DMS79 (cell line): Measurements from ENCODE around the gene MEMO1.
"Not testable (repeated sequence)": the region's sequence is repeated elsewhere in the genome, so short reads cannot be mapped to it uniquely, and the experiment has no call there.

Source experiments
- DNase-seq: peaks from one replicate; lab custom pipeline; 2025; lab: John Stamatoyannopoulos, UW

Gene MEMO1

DNA sequence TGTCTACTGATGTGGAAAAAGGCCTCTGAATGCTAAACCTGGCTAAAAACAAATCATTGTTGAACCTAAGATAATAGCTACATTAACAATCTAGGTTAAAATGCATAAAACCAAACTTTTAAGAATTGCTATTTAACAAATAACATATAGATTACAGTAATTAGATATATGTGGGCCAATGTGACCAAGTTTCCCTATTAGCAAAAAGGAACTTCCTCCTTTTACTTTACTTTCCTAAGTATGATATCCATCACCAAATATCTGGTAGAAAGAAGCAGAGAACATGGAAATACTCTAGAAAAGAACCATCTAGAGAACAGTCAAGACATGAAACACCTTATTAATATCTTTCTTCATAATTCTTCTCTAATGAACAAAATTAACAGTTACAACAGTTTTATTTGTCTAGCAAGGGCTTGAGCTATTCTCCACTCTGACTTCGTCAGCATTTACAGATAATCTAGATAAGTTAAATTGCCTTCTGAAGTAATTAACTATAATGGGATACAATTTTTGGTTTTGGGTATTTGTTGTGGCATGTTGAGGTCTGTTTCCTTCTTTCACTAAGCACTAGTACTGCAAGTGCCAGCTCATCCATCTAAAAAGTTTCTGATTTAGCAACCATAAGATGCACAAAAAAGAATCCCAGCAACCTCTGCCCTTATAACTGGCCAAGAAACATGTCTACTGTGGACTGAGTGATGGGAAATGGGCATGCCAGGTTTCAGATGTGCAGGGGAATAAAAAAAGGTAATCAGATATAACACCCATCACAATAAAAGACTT, 53.3 kb downstream of the MEMO1 start:
- DNase-seq: no peak

DNA sequence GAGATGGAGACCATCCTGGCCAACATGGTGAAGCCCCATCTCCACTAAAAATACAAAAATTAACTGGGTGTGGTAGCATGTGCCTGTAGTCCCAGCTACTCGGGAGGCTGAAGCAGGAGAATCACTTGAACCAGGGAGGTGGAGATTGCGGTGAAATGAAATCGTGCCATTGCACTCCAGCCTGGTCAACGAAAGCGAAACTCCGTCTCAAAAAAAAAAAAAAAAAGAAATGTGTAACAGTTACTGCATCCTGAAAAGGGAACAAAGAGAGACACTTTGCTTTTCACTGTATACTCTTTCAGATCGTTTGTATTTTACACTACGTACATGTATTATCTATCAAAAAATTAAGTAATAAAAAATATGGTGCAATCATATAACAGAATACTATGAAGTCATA, 53.9 kb downstream of the MEMO1 start:
- not testable (repeated sequence) for DNase-seq

DNA sequence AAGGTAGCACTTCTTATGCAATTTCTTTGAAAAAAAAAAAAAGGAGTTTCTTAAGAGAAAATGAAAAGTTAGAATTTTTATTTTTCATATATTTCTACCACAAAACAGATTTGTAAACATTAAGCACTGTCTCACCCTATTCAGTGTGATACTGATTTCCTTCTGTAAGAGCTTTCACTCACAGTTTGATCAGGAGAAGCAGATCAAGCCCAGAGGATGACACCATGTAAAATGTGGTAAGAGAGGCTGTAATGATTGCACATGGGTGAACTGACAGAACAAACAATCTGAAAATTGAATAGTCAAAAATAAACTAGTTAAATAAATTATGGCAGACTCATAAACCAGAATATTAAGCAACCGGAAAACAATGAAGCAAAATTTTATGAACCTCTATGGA, 54.5 kb downstream of the MEMO1 start:
- no peak for DNase-seq

DNA sequence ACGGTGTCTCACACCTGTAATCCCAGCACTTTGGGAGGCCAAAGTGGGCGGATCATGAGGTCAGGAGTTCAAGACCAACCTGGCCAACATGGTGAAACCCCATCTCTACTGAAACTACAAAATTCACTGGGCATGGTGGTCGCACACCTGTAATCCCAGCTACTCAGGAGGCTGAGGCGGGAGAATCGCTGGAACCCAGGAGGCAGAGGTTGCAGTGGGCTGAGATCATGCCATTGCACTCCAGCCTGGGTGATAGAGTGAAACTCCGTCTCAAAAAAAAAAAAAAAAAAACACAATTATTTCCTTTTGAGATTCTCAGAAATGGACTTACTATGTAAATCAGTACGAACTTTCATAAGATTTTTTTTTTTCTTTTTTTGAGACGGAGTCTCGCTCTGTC, 57.7 kb downstream of the MEMO1 start:
- DNase-seq: not testable (repeated sequence)

DNA sequence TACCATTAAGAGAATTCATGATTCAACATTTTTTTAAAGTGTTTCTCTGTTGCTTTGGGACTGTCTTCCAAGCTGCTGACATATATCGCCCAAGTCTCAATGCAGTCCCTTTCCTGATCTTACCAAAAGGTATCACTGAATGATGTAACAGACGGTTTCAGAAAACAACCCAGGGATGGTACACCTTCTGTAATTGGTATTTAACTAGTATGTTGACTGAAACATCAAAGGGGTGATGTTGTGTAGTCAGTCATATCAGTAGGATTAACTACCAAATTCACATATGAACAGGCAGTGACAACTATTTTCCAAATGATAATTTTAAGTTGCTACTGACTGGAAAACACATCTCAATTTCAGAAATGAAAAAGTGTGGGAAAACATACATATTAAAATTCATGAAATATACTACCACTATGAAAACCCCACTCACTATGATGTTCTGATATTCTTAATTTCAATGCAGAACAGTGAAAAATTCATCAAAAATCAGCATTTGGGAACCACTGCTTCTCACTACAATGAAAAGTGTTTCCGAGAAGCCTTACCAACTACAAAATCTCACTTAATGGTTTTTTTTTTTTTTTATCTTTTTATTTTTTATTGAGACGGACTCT, 59.8 kb downstream of the MEMO1 start:
- no peak for DNase-seq

DNA sequence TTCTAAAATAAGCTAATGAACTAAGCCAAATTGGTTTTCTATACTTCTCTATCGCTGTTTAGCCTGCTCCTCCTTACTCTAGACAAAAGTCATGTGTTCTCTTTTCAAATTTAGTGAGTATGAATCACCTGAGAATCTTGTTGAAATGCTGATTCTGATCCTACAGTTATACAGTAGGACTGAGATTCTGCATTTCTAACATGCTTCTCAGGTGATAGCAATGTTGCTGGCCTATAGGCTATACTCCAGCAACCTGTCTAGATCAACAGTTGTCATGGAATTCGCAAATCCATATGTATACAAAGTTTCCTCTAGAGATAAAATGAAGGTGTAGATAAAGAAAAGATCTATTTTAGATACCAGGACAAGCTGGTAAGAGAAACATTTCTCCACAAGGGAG, 62.9 kb downstream of the MEMO1 start:
- no peak for DNase-seq

DNA sequence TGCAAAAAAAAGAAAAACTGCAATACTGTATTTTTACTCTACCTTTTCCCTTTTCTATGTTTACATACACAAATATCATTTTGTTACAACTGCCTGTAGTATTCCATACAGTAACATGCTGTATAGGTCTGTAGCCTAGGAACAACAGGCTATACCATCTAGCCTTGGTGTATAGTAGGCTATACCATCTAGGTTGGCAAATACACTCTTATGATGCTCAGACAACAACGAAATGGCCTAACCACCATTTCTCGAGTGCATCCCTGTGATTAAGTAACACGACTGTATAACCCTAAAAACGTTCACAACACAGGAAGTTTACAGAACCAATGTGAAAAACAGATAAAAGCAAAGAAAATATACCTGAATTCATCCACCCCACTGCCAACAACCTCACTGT, 64.0 kb downstream of the MEMO1 start:
- DNase-seq: no peak

DNA sequence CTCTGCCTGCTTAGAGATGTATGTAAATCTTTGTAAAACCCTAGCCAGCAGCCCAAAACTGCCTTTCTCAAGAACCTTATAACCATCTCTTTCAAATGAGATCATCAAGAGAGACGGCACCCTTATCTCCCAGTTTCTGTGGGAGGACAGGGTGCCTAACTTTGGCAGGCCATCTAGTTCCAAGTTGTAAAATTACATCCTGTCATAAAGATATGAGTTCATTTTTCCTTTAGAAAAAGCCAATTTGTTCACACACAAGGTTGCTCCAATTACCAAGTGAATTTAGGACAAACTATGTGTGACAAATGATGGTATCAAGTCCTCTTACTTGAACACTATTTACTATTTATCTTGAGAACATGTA, 65.3 kb downstream of the MEMO1 start:
- no peak for DNase-seq

DNA sequence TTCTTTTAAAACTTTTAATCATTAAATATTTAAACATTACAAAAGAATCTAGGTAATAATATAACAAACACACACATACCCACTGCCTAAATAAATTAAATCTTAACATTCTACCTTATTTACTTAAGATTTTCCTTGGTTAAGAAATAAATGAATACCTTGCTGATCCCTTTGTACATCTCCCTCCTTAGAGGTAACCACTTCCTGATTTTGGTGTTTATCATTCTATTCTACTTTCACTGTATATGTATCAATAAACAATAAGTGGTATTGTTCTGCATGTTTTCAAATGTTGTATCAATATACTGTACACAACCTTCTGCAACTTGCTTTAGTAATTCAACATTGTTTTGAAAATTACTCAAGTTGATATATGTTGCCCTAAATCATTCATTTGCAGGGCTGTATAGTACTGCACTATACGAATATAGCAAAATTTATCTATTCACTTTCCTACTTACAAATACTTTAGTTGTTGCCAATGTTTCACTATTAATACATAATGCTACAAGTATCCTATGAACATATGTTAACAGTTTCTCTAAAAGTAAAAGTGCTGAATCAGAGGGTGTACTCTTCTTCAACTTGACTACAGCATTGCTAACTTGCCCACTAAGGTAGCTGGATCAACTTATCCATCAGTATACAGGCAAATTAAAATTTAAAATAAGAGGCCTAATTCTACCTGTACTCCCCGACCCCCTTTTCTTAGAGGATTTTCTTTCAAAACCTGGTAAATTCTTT, 65.8 kb downstream of the MEMO1 start:
- DNase-seq: no peak

DNA sequence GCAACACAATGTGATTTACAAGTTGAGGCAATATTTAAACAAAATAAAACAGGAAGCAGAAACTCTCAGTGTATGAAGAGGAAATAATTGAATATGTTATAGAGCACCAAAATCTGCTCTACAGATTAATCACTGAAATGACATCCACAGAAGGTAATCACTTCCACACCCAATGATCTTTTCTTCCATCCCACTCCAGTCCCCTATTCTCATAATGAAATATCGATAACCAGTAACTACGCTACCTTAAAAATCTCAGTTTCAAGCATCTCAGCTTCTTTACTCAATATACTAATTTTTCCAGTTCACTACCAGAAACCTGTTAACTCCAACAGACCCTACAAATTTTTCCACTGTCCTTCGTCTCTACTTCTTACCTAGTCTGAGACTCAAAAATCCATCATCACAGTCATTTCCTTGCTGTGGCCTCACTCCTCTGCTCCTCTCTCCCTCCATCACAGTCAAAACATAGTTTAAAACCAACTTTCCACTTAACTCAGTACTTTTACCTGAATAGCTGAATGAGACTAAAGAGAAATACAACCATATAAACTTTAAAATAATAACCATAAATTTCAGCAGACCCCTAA, 67.1 kb downstream of the MEMO1 start:
- DNase-seq: no peak

DNA sequence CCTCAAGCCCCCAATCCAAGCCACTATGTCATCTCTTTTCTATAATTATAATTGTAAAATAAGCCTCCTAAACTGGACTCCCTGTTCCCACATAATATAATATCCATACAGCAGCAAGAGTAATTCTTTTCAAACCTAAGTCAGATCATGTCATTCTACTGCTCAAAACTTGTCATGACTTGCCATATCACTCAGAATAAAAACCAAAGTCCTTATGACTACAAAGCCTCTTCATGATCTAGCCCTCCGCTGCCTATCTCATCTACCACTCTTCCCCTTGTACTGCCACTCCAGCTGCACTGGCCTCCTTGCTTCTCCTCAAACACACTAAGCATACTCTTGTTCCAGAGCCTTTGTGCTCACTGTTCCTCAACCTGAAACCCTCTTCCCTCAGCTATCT, 69.9 kb downstream of the MEMO1 start:
- peak; percentile 9 for DNase-seq

DNA sequence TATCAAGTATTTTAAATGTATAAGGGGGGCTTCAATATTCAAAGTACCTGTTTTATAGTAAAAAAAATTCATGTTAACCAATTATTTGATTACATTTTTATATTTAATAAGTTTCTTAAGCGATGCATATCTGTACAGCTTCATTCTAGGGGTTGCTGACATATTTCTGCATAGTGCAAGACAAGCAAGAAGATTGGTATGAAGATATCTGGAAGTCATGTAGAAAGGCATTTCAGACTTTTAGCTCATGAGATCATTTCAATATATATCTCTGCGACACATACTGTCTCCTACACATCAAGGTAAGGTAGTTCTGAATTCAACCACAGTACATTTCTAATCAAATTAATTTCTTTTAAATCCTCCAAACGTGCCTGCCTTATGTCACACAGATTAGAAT, 73.1 kb downstream of the MEMO1 start:
- no peak for DNase-seq

DNA sequence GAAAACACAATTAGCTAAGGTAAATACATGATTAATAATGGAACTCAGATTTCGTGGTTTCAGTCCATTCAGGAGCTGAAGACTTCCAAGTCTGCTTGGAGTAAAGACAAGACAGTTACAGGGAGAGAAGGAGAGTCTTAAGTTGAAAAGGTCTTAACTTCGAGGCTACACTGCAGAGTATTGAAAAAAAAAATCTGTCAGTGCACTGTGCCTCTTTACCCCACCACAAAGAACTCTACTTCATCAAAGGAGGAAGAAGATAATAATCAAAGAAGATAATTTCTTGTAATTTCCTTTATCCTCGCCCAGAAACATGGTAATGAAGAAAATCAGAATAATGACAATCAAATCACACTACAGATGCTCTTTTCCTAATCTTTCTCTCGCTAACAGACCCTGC, 75.4 kb downstream of the MEMO1 start:
- DNase-seq: no peak

DNA sequence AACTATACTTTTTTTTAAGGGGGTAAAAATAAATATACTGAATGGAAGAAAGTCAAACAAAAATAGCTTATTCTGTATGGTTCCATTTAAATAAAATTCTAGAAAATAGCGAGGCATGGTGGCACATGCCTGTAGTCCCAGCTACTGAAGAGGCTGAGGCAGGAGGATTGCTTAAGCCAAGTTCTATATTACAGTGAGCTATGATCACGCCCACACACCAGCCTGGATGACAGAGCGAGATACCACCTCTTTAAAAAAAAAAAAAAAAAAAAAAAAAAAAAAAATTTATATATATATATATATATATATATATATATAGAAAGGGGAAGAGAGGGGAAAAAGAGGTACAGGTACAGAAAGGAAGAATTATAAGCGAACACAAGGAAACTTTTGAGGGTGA, 77.7 kb downstream of the MEMO1 start:
- no peak for DNase-seq

DNA sequence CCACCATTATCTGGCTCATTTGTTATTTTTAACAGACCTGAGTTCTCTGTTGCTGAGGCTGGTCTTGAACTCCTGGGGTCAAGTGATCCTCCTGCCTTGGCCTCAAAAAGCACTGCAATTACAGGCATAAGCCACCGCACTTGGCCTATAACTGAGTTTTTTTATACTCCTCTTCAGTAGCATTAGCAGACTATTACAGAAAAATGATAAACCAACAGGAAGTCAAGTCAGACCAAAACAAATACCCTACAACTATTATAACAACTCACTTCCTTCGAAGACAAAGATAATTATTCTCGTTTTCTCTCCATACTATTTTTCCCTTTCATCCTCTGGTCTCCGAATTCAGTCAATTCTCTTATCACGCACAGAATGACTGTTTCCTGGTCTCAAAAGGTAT, 78.2 kb downstream of the MEMO1 start:
- no peak for DNase-seq

DNA sequence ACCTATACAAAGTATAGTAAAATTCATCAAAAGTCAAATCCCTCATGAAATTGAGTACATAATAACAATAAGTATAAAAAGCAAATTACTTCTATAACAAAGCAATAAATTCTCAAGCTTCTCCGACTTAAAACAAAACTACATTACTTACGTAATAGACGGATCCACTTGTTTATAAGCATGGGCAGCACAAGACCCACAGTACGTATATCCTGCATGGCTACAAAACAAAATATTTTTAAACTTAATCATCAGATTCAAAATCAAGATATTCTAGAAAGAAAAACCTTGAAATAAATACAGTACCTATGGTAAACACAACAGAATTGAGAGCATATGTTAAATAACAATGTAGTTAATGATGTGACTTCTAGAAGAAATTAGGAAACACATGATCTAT, 78.9 kb downstream of the MEMO1 start:
- DNase-seq: no peak

DNA sequence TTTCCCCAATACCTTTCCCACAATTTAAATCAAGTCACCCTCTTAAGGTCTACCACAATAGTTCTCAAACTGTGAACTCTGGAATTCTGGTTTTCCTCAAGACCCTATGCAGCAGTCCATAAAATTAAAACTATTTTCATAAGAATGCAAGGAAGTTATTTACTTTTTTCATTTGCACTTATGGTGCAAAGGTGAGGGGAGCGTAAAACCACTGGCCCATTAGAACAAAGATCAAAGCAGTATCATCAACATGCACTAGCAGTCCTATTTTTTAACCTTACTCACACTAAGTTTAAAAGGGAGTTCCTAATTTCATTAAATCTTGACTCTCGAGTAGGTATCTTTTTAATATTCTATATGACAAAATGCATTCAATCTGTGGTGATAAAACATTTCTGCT, 85.3 kb downstream of the MEMO1 start:
- no peak for DNase-seq

DNA sequence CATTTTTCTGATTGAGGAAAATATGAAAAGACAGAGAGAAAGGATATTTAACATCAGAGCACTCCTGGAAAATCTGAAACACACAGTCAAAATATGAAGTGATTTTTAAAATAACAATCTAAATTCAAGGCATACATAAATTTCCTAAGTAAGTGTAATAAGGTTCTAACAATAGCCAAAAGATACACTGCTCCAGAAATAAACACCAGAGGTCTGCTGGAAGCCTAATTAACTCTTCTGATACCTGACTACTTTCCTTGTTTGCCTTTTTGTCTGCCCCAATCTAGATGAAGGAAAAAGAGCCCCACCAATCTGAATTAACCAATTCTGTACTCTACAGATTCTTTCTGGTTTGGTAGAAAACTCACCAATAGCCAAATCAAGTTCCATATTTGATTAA, 87.1 kb downstream of the MEMO1 start:
- DNase-seq: no peak

DNA sequence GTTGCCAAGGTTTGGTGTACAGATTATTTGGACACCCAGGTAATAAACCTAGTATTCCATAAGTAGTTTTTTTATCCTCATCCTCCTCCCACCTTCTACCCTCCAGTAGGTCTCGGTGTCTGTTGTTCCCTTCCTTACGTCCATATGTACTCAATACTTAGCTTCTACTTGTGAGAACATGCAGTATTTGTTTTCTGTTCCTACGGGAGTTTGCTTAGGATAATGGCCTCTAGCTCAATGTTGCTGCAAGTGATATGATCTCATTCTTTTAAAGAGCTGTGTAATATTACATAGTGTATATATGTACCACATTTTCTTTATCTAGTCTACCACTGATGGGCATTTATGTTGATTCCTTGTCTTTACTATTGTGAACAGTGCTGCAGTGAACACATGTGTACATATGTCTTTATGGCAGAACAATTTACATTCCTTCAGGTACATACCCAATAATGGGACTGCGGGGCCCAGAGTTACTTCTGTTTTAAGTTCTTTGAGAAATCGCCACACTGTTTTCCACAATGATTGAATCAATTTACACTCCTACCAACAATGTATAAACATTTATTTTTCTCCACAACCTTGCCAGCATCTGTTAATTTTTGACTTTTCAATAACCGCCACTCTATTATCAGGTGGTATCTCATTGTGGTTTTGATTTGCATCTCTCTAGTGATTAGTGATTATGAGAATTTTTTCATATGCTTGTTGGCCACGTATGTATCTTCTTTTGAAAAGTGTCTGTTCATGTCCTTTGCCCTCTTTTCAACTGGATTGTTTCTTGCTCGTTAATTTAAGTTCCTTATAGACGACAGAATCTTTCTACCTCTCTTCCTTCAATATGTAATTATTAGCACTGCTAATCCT, 88.0 kb downstream of the MEMO1 start:
- no peak for DNase-seq

DNA sequence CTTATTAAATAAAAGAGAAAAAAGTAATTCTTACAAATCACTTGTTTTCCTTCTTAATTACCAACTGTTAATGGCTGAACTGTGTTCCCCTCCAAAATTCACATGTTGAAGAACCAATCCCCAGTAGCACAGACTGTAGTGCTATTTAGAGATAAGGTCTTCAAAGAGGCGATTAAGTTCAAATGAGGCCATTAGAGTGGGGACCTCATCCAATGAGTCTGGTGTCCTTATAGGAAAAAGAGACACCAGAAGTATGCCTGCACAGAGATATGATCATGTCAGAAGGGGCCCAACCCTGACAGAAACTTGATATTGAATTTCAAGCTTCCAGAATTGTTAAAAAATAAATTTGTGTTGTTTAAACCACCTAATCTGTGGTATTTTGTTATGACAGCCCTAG, 89.8 kb downstream of the MEMO1 start:
- DNase-seq: no peak

DNA sequence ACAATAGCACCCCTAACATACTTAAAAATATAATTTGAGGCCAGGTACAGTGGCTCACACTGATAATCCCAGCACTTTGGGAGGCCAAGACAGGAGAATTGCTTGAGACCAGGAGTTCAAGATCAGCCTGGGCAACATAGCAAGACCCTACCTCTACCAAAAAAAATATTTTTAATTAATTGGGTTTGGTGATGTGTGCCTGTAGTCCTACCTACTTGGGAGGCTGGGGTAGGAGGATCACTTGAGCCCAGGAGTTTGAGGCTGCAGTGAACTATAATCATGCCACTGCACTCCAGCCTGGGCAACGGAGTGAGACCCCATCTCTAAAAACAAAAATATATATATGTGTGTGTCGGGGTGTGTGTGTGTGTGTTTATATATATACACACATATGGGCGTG, 91.3 kb downstream of the MEMO1 start:
- DNase-seq: no peak

DNA sequence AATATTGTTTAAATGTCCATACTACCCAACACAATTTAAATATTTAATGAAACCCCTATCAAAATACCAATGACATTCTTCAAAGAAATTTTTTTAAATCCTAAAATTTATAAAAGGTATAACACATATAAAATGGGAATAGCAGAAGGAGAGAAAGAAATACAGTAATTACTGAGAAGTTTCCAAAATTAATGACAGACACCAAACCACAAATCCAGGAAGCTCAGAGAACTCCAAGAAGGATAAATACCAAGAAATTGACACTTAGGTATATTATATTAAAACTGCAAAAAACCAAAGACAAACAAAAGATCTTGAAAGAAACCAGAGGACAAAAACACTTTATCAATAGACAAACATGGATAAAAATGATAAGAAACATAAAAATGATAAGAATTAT, 101.1 kb downstream of the MEMO1 start:
- DNase-seq: no peak
